HG03432 (cell line): ENCODE measurements around the gene CD248.
"Not testable (repeated sequence)": the region's sequence is repeated elsewhere in the genome, so short reads cannot be mapped to it uniquely, and the experiment has no call there.

ENCODE experiments used
- ATAC-seq: cut with Tn5 transposase; IDR thresholded peaks from one replicate; pipeline ENCODE4 v1.9.1; 2021; ENCODE audit warnings: mild to moderate bottlenecking, moderate library complexity; ENCODE audit not compliant: unreplicated experiment

CD248 gene

GRCh38 chr11:66329165-66329673, 12.4 kb upstream of the CD248 start:
- ATAC-seq, result no peak

- ATAC-seq, result peak; percentile 70
Measured at GRCh38 chr11:66328302-66329144, 11.7 kb upstream of the CD248 start.

- no peak for ATAC-seq
Measured at GRCh38 chr11:66328031-66328301, 11.1 kb upstream of the CD248 start.

GRCh38 chr11:66327171-66328030, 10.6 kb upstream of the CD248 start:
- no peak for ATAC-seq

- no peak for ATAC-seq
Measured at GRCh38 chr11:66326261-66327111, 9.6 kb upstream of the CD248 start.

- ATAC-seq, result no peak
Measured at GRCh38 chr11:66325263-66325671, 8.4 kb upstream of the CD248 start.

GRCh38 chr11:66324664-66325063, 7.8 kb upstream of the CD248 start:
- no peak for ATAC-seq

GRCh38 chr11:66323684-66324083, 6.8 kb upstream of the CD248 start:
- ATAC-seq, result no peak

GRCh38 chr11:66322732-66323427, 6.0 kb upstream of the CD248 start:
- no peak for ATAC-seq

- ATAC-seq, result no peak
Measured at GRCh38 chr11:66321606-66322005, 4.8 kb upstream of the CD248 start.

GRCh38 chr11:66320748-66321147, 3.9 kb upstream of the CD248 start:
- not testable (repeated sequence) for ATAC-seq

GRCh38 chr11:66320289-66320688, 3.4 kb upstream of the CD248 start:
- ATAC-seq, result not testable (repeated sequence)

- ATAC-seq, result no peak
Measured at GRCh38 chr11:66318600-66318970, 1.7 kb upstream of the CD248 start.

GRCh38 chr11:66317723-66318599, 1.1 kb upstream of the CD248 start:
- no peak for ATAC-seq

- no peak for ATAC-seq
Measured at GRCh38 chr11:66317322-66317722, 478 bp upstream of the CD248 start.

GRCh38 chr11:66315921-66316811, 678 bp downstream of the CD248 start:
- no peak for ATAC-seq

- ATAC-seq, result no peak
Measured at GRCh38 chr11:66315498-66315885, 1.4 kb downstream of the CD248 start.
